COLO668 (cell line): ENCODE data around the gene HPS1.
A peak's percentile ranks its signal among the peaks of the same experiment; 100 is the strongest.

Experiments
- DNase-seq: peaks from one replicate; lab custom pipeline; 2025; ENCODE audit not compliant: unreplicated experiment; lab: John Stamatoyannopoulos, UW

Gene HPS1

DNA sequence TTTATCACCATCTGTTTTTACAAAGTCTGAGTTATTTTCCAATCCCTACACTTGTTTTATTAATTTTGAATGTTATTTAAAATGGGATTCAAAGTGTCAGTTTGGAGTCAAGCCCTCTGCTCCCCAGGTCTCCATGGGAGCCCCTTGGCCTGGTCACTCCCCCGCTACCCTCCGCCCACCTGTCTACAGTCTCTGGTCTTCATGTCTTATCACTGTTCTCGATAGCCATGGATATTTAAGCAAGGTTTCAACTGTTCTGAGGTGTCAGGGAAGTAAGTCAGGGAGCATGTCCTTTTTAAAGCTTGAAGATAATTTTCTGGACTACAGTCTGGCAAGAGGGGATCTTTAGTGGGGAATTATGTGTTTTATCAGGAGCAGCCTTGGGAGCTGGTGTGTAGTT lies 19.1 kb upstream of the HPS1 start:
- no peak for DNase-seq

DNA sequence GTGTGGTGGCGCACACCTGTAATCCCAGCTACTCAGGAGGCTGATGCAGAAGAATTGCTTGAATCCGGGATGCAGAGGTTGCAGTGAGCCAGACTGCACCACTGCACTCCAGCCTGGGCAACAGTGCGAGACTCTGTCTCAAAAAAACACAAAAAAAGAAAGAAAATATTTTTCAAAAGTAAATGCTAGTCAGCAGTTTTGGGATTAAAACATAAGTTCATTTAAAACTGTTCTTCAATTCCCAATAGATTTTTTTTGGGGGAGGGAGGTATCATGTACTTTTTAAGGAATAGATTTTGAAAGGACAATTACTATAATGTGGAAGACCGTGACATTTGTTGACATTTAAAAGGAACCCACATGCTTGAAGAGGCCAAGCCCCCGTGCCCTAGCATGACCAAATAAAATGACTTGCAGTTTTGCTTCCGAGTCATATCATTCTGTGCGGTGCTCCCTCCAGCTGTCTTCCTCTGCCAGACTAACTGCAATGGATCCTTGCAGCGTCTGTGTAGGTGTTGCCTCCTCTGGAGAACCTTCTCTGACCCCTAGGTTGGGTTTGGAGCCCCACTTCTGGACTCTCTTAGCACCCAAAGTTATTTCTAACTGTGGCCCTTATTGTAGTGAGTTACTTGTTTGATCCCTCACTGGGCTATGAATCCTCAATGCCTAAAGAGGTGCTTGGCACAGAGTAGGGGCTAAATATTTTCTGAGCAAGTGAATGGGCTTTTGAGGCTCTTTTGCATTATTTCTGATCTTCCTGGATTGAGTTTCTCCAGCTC lies 17.4 kb upstream of the HPS1 start:
- DNase-seq: no peak

DNA sequence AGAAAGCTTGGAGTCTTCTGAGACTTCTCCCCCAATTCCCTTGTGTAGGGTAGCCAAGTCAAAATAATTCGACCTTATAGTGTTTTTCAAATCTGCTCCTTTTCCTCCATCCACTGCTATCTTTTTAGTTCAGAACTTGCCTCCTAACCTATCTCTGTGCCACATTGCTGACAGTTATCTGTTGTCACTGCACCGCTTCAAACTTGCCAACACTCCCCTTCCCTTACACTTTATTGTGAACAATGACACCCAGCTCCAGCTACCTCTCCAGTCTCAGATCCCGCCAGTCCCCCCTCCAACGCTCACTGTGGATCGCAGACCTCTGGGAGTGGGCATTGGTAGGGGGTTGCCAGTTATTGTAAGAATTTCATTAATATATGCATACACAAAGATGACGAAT lies 16.3 kb upstream of the HPS1 start:
- no peak for DNase-seq

DNA sequence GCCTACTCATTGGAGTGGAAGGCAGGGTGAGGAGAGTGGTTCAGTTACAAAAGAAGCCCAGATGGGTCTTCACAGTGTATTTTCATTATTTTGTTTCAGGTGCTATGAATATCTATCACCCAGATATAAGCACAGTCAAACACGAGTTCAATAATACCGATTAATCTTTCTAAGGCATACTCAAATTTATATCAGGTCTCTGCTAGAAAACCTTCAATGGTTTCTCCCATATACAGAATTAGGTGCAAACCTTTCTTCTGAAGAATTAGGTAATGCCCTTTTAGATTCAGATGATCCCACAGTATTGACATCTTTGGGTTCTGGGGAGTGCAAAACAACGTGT lies 14.7 kb upstream of the HPS1 start:
- no peak for DNase-seq

DNA sequence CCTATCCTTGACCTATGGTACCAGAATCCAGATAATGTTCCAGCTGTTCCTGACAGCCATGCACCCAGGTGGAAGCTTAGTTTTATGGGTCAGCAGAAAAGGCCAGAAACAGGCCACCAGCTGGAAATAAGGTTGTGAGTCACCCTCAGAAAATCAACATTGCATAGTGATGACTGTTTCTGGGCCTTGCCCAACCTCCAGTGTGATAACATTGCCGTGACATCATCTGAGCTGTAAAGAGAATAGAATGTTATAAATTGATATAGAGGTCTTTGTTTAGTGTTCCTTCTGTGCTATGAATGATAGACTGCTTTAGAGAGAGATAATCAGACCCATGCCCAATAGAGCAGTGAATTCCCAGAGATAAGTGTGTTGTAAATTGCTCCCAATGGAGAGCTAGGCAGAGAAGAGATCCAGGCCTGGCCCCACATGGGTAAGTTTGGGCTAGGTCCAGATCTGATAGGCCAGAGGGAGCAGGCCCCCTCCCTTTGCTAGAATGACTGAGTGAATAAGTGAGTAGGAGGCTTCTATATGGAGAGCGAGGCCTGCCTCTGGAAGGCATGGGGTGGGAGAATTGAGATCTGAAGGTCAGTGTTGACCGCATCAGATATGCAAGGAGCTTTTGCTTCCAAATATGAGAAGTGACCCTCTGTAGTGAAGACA lies 14.2 kb upstream of the HPS1 start:
- DNase-seq: peak; percentile 35

DNA sequence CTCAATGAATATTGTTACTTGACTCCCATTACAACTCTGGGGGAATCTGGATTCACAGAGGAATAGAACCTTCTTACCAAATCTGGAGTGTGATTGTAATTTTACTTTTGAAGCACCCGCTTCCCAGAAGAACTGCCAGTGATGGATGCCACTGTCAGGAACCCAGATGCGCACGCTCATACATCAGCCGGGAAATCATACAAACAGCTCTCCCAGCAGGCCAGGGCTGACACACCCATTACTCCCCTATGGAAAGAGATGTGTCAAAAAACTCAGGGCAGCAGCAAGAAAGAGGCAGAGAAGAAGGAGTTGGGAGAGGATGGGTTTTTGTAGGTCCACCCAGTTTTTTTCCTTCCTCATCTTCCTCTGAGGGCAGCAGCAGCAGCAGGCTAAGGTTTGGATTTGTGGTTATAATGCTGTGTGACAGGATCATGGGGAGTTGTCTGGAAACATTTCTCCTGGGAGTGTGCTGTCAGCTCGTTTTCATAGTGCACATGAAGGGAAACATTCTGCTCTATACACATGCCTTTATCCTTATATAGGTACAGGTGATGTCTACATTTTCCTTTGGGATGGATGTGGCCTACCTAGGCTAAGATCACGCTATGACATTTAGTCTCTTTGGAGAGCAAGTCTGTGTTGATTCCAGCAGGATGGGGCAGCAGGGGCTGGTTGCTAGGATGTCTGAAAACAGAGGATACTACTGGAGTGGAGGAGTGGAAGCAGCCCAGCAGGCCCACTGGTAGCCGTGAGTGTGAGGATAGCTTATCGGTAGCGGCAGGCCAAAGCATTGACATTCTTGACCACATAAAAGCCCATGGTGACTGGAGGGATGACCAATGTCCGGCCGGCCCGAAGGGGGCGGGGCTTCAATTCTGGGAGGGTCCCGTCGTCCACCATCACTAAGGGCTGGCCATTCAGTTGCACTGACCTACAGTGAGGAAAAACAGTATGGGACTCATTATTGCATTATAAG lies 12.4 kb upstream of the HPS1 start:
- no peak for DNase-seq

DNA sequence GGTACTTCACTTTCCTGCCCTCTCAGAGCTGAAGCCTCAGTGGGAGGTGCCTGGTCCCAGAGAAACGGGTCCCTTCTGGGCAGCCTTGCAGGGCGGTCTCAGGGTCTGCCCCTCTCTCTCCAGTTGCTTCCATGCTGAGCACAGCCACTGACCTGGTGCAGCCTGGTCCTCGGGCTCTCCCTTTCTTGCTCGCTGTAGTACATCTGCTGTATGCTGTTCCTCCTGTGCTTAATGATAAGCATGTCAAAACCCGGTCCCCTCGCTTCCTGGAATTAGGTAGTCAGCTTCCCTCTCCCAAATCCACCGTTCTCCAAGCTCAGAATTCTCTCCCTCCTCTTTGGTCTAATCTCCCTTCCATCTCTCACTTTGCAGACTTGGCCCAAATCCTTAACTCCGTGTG lies 11.0 kb upstream of the HPS1 start:
- no peak for DNase-seq

DNA sequence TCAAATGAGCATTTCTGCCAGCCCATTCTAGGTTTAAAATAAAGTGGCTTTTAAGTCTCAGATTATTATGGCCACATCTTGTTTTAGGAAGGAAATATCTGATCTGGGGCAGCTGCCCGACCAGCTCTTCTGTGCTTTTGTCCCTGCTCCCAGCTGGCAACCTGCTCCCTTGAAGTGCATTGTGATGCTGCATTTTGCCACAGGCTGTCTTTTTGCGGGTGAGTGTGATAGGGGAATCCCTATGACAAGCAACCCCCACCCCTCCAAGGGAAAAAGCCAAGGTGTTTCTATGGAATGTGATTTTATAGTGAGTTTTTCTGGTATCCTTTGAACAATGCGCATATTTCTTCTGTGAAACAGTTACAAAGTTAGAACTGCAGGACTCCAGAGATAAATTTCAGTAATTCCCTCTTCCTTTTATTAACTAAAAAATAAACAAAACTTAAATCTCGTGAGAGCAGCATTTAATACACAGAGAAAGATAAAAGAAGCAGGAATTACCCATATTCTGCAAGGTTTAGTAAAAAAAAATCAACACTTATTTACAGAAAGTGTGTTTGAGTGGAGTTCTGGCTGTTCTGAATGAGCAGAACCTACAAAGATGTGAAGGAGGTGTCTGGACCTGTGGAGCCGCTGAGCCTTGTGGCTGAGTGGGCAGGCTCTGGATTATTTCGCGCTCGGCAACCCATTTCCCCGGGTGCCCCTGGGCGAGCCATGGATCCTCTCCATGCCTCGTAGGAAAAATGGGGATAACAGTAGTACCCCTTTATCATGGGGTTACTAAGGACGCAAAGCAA lies 10.1 kb upstream of the HPS1 start:
- no peak for DNase-seq

DNA sequence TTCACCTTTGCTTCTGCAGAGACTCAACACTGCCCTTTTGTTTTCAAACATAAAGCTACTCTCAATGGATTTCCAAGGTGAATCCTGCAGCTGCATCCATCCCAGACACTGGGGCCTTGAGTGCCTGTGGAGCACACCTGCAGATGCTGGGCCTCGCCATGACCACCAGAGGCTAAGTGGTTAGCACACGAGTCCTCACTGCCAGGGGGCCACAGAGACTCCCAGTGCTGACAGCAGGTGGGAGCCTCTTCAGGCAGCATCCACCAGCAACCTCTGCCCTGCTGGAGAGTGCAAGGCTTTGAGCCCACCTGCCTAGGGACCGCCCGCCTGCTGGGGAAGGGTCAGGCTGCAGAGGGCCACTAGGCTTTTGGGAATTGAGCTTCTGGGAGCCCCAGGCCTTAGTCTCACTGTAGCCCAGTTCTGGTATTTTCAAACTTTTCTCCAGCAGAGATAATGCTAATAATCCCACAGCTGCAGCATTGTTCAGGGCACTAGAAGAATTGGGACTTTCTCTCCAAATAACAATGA lies 9.4 kb upstream of the HPS1 start:
- DNase-seq: peak; percentile 31

DNA sequence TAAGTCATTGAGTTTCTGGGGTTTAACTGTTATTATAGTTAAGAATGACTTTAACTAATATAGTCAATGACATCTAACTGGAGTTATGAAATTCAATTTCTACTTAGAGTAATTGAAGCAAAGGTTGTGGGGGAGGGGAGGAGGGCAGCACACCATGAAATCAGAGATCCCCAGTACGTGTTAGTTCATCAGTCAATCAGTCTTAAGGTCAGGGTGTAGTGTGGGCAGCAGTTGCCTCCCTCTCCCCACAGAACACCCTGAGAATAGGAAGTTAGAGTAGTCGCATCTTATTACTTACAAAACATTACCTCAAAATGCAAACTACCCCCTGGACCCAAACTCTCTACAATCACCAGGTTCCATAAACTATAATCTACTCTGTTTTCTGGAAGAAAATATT lies 7.0 kb upstream of the HPS1 start:
- DNase-seq: no peak

DNA sequence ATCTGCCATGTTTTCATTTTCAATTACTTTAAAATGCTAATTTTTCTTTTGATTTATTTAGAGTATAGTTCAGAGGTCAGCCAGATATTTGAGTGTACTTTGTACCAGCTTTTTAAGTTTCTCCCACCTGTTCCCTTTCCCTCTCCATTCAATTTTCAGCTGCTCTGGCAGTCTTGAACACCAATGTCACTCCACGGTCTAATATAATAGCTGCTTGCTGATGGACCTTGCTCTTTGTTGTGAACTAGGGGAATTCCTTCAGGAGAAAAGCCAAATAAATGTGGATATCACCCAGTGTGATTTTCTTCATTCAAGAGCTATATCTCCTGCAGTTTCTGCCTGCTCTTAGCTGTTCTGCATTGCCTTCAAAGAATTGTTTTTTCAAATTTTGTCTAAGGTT lies 3.9 kb upstream of the HPS1 start:
- DNase-seq: no peak

DNA sequence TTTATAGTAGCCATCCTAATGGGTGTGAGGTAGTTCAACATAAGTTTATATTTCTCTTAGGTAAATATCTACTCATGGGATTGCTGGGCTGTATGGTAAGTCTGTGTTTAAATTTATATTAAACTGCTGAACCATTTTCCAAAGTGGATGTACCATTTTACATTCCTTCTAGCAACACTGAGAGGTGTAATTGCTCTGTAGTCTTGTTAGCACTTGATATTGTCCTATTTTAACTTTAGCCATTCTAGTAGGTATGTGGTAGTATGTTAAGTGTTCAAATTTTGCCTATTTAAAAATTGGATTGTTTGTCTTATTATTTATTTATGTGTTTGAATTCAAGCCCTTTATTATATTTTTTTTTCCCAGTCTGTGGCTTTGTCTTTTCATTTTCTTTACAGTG lies 2.6 kb upstream of the HPS1 start:
- no peak for DNase-seq

DNA sequence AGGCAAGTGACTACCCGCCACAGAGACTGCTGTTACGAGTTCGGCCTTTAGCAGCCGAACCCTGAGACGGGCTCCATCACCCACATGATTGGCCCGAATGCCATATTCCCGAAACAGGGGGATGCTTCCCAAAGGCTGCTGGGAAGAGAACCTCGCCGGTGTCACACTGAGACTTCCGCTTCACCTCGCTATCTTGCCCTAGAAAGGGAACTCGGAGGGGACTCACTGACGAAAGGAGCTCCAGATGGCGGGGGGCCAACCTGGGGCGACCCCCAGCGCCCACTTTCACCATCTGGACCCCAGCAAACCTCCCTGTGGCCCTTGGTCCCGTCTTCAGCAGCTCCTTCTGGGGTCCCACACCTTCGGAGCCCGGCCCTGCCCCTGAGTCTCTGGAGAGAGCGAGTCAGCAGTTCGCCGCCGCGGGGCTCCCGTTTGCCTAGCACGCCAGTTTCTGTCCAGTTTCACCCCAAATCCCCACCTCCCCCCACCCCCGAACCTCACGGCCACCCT lies 529 bp downstream of the HPS1 start:
- peak; percentile 21 for DNase-seq

DNA sequence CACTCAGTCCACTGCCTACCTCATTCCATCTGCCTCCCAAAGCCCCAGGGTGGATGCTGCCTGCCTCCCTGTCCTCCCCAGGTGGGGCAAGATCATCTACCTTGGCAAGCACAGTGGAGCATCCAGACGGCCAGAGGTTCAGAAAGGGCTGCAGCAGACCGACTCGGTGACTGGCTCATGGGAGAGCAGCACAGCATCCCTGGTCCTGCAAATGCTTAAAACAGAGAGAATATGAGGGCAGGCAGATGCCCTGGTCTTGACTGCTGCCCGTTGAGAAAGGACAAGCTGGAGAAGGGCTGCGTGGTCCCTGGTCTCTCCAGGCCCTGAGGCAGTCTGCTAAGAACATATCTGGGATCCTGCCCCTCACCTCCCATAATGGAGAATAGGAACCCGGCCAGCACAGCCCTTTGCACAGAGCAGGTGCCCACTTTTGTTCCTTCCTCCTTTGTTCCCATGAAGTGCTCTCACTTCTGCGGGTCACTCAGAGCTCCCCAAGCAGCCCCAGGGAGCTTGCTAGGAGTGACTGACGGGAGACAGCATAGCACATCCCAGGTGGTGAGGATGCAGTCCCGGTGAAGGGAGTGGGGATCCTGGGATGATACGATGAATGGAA lies 1.4 kb downstream of the HPS1 start:
- DNase-seq: no peak

DNA sequence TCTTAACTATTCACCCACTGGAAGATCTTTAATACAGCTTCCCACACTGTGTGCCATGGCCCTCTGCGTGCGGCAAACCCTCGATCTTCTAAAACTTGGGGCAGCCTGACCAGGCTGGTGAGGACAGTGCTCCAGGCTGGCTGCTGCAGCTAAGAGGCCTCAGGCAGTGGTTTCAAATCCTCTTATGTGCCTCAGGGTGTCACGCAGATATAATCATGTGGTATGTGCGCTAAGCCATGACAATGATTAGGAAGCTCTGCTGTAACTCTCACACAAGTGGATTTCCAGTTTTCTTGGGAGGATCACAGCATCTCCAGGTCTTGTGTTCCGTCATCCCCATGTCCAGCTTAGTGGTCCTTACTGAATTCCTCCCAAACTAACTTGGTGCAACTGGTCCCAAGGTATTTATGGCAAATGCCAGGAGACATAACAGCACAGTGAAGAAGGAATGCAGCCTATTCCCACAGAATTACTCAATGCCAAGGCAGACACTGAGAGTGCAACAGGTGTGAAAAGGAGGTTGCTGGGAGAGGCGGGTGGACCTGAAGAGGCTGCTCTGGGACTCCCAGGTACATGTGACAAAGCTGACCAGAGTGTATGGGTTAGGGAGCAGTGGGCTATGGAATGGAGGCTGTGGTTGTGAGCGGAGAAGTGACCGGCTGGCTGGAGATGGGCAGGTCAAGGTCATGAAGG lies 2.3 kb downstream of the HPS1 start:
- DNase-seq: no peak

DNA sequence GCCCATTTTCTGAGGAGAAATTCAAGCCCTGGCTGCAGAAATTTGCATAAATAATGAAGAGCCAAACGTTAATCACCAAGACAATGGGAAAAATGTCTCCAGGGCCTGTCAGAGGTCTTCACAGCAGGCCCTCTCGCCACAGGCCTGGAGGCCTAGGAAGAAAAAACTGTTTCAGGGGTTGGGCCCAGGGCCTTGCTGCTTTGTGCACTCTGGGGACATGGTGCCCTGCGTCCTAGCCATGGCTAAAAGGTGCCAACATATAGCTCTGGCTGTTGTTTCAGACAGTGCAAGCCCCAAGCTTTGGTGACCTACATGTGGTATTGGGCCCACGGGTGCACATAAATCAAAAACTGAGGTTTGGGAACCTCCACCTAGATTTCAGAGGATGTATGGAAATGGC lies 8.0 kb downstream of the HPS1 start:
- DNase-seq: no peak

DNA sequence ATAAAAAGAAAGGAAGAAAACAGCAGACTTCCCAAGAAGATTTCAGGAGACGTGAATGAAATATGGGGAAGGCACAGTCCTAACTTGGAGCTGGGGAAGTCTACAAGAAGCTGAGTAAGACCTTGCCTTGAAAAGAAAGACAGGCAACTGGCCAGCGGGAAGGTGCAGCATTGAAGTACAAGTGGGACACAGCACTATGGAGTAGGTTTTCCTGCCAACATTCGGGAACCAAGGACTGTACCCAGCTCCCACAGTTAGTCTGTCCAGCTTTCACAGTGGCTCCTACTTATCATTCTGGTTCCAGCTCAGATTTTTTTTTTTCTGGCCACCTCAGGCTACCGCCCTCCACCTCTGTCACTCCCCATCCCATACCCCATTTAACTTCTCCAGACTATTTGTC lies 10.0 kb downstream of the HPS1 start:
- no peak for DNase-seq

DNA sequence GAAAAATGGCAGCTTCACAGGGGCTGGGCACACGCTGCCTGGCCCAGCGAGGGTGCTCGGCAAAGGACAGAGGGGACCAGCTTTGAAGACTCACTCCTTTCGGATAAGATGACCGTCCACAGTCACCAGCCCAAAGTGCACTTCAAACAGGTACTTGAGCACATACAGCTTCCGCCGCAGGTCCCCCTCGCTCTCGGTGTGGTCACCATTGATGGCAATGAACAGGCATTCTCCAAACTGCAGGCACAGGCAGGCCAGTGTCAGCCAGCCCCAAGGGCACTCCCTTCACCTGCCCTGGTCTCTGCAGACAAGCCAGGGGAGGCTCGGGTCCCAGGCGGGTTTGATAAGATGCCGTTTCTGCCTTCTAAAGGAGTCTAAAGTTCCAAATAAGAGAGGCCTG lies 11.6 kb downstream of the HPS1 start:
- DNase-seq: no peak

DNA sequence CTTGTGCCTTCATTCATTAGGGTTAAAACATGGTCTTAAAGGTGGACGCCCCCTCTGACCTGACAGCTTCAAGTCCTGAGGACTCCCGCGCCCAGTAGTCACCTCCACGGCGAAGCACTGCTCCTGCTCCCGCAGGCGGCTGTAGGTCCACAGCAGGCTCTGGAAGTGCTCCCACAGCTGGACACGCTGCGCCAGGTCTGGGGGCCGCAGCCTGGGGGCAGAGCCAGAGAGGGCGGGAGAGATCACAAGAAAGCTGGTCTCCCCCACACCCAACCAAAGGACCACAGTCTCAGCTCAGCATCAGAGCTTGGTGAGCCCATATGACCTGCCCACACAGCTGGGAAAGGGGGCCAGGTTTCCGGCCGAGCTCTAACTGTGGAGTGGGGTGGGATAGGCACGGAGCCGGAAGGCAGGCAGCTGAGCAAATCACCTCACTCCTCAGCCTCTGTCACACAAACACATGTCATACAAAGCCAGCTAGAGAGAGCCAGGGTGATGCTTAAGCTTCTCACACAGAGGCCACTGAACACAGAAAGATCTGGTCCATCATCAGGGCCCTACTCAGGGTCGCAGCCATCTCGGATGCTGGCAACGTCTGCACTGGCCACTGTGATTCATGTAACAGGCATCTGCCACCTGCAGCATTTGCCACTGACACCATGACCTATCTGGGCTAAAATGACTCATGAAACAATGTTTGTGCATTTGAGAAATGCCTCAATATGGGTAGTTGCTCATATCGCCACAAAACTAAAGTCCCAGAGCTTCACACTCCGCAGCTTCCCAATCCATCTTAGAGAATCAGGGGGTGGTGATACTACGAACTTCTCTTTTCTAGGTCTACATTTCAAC lies 12.6 kb downstream of the HPS1 start:
- no peak for DNase-seq
